NB4 (cell line): Measurements from ENCODE around the gene APOBEC3C.

Experiments
- MYC ChIP-seq: IDR thresholded peaks from 2 replicates; pipeline ENCODE4 v1.6.1; 2011; ENCODE audit warnings: low read depth, low read length
- POLR2A ChIP-seq: IDR thresholded peaks from 2 replicates; pipeline ENCODE4 v1.6.1; 2011; ENCODE audit warnings: mild to moderate bottlenecking; ENCODE audit not compliant: insufficient read length; ENCODE audit errors: extremely low read depth
- TF ChIP-seq, protein P1 (sequence below): IDR thresholded peaks from one replicate; pipeline ENCODE4 v1.5.1; 2012; ENCODE audit warnings: low read depth, low read length
- TF ChIP-seq, protein P2 (sequence below): IDR thresholded peaks from 2 replicates; pipeline ENCODE4 v1.6.1; 2011; ENCODE audit warnings: low read depth, low read length

DNA sequence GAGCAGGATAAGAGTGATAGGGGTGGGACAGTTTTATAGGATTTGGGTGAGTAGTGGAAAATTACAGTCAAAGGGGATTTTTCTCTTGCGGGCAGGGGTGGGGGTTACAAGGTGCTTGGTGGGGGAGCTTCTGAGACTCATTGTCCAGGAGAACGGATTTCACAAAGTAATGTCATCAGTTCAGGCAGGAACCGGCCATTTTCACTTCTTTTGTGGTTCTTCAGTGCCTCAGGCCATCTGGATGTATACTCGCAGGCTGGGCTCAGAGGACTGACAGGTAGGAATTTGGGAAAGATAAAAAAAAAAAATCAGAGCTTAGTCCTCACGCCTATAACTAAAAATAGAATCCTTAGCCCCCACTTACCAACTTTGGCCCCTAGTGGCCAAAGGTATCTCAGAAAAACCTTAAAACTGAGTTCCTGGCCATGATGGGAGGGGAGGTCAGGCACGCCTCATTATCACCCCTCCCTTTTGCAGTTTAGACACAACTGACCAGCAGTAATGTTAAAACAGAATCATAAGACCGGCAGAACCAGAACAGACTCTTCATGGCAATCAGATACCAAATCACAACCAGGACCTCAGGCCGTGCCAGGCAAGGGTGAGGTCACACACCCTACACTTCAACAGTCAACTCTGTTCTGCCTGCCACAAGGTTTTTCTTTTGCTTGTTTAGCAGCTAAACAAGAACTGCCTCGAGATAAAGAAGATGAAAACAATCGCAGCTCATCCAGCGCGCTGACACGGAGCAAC, 54.2 kb downstream of the APOBEC3C start:
- TF ChIP-seq, protein P1, sequence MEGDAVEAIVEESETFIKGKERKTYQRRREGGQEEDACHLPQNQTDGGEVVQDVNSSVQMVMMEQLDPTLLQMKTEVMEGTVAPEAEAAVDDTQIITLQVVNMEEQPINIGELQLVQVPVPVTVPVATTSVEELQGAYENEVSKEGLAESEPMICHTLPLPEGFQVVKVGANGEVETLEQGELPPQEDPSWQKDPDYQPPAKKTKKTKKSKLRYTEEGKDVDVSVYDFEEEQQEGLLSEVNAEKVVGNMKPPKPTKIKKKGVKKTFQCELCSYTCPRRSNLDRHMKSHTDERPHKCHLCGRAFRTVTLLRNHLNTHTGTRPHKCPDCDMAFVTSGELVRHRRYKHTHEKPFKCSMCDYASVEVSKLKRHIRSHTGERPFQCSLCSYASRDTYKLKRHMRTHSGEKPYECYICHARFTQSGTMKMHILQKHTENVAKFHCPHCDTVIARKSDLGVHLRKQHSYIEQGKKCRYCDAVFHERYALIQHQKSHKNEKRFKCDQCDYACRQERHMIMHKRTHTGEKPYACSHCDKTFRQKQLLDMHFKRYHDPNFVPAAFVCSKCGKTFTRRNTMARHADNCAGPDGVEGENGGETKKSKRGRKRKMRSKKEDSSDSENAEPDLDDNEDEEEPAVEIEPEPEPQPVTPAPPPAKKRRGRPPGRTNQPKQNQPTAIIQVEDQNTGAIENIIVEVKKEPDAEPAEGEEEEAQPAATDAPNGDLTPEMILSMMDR = no peak
- TF ChIP-seq POLR2A (no peak), MYC (no peak)
- TF ChIP-seq, protein P2, sequence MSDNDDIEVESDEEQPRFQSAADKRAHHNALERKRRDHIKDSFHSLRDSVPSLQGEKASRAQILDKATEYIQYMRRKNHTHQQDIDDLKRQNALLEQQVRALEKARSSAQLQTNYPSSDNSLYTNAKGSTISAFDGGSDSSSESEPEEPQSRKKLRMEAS = no peak
